ENCODE data around the gene ATP8A2.

Gene ATP8A2

DNA sequence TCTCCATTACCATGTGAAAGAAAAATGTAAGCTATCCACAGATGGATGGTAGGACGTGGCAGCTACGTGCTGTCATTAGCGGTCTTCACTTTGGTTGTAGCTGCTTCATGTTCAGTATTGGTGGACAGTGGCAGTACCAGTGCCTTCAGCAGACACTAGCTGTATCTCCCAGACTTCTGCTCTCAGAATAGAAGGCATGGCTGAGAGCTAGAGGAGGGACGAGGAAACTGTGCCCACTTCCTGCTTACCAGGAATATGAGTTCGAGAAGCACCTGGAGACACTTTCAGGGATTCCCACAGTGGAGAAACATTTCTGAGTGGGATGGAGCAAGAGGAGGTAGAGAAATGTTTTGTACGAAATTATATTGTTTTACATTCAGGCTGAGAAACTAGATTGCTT is 686.9 kb downstream of the ATP8A2 start:
- H3K9me3 ChIP-seq (replicated peaks; ENCODE audit: insufficient read depth, low read length) = no peaks in the 10 kb centered on the region
- H3K4me1 ChIP-seq (ENCODE audit: low read length) = no peaks in the 10 kb centered on the region
- no peak overlapping the region for H2AFZ ChIP-seq (ENCODE audit: low read length)
- no peaks in the 10 kb centered on the region for H4K20me1 ChIP-seq (ENCODE audit: insufficient read depth, low read length)
- no peaks in the 10 kb centered on the region for H3F3A ChIP-seq (ENCODE audit: insufficient read depth, low read length)
- DNase-seq = no peak
- no peaks in the 10 kb centered on the region for H3K27me3 ChIP-seq (replicated peaks; ENCODE audit: insufficient read depth, low read length)
- H3K79me2 ChIP-seq (ENCODE audit: low read length) = no peaks in the 10 kb centered on the region
- no peak for TF ChIP-seq EZH2phosphoT487 (IDR thresholded peaks at IDR 0.05; ENCODE audit: low read length)
- TF ChIP-seq, protein P1, sequence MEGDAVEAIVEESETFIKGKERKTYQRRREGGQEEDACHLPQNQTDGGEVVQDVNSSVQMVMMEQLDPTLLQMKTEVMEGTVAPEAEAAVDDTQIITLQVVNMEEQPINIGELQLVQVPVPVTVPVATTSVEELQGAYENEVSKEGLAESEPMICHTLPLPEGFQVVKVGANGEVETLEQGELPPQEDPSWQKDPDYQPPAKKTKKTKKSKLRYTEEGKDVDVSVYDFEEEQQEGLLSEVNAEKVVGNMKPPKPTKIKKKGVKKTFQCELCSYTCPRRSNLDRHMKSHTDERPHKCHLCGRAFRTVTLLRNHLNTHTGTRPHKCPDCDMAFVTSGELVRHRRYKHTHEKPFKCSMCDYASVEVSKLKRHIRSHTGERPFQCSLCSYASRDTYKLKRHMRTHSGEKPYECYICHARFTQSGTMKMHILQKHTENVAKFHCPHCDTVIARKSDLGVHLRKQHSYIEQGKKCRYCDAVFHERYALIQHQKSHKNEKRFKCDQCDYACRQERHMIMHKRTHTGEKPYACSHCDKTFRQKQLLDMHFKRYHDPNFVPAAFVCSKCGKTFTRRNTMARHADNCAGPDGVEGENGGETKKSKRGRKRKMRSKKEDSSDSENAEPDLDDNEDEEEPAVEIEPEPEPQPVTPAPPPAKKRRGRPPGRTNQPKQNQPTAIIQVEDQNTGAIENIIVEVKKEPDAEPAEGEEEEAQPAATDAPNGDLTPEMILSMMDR (IDR thresholded peaks at IDR 0.05; ENCODE audit: low read length) = no peak
- TF ChIP-seq EZH2 (optimal IDR thresholded peaks at IDR 0.05; ENCODE audit: low read depth, low read length) = no peak
- H3K27ac ChIP-seq (ENCODE audit: low read length) = no peak overlapping the region
- no peaks in the 10 kb centered on the region for H3K36me3 ChIP-seq (replicated peaks; ENCODE audit: insufficient read depth, low read length)
- H3K4me3 ChIP-seq (ENCODE audit: low read length) = no peak overlapping the region
- H3K9ac ChIP-seq (ENCODE audit: low read length) = no peak overlapping the region
- H3K4me2 ChIP-seq (ENCODE audit: low read depth, low read length) = no peak overlapping the region
- H3K9me2 ChIP-seq (replicated peaks; ENCODE audit: insufficient read depth, low read length) = no peaks in the 10 kb centered on the region

DNA sequence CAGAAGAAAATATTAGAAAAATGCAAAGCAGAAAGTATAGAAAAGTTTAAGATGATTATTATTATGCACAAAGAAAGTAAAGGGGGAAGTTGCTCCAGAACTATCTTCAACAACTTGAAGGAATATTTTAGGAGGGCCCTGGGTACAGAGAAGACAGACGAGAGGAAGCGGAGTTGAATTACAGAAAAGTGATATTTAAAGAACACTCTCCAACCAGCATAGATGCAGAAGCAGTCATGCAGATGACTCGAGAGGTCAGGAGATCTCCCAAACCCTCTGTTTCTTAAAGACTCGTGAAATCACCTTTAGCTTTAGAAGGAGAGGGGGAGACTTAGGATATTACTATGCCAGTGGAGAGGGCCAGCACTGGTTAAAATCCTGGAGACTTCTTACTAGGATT is 688.6 kb downstream of the ATP8A2 start:
- no peak overlapping the region for H3K4me2 ChIP-seq (ENCODE audit: low read depth, low read length)
- H3K27me3 ChIP-seq (replicated peaks; ENCODE audit: insufficient read depth, low read length) = no peaks in the 10 kb centered on the region
- H3K9ac ChIP-seq (ENCODE audit: low read length) = no peak overlapping the region
- no peak for DNase-seq
- no peaks in the 10 kb centered on the region for H3K4me1 ChIP-seq (ENCODE audit: low read length)
- H3K4me3 ChIP-seq (ENCODE audit: low read length) = no peak overlapping the region
- no peaks in the 10 kb centered on the region for H3K9me2 ChIP-seq (replicated peaks; ENCODE audit: insufficient read depth, low read length)
- no peaks in the 10 kb centered on the region for H3F3A ChIP-seq (ENCODE audit: insufficient read depth, low read length)
- no peak overlapping the region for H3K27ac ChIP-seq (ENCODE audit: low read length)
- TF ChIP-seq EZH2phosphoT487 (IDR thresholded peaks at IDR 0.05; ENCODE audit: low read length) = no peak
- TF ChIP-seq EZH2 (optimal IDR thresholded peaks at IDR 0.05; ENCODE audit: low read depth, low read length) = no peak
- TF ChIP-seq, protein P1 (IDR thresholded peaks at IDR 0.05; ENCODE audit: low read length) = no peak
- H2AFZ ChIP-seq (ENCODE audit: low read length) = no peak overlapping the region
- H3K79me2 ChIP-seq (ENCODE audit: low read length) = no peaks in the 10 kb centered on the region
- H3K36me3 ChIP-seq (replicated peaks; ENCODE audit: insufficient read depth, low read length) = no peaks in the 10 kb centered on the region
- no peaks in the 10 kb centered on the region for H3K9me3 ChIP-seq (replicated peaks; ENCODE audit: insufficient read depth, low read length)
- H4K20me1 ChIP-seq (ENCODE audit: insufficient read depth, low read length) = no peaks in the 10 kb centered on the region

DNA sequence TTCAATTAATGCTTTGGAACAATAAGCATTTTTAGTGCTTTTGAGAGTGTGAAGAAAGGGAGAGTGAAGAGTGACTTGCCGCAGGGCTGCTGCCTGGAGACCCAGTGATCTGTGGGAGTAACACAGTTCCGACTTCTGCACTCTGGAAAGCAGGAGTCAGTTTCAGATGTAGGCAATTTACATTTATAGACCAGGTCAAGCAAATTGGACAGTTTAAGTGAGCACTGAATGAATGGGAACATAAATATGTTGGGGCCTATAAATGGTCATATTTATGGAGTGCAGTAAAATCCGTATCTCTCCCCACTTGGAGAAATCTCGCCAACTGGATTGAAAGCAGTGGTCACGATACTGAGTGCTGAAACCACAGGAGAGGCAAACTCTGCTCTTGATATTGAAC is 689.5 kb downstream of the ATP8A2 start:
- no peaks in the 10 kb centered on the region for H3K9me2 ChIP-seq (replicated peaks; ENCODE audit: insufficient read depth, low read length)
- no peaks in the 10 kb centered on the region for H3K36me3 ChIP-seq (replicated peaks; ENCODE audit: insufficient read depth, low read length)
- no peak overlapping the region for H3K4me3 ChIP-seq (ENCODE audit: low read length)
- no peaks in the 10 kb centered on the region for H3K4me1 ChIP-seq (ENCODE audit: low read length)
- H3K27me3 ChIP-seq (replicated peaks; ENCODE audit: insufficient read depth, low read length) = no peaks in the 10 kb centered on the region
- no peaks in the 10 kb centered on the region for H3F3A ChIP-seq (ENCODE audit: insufficient read depth, low read length)
- no peak overlapping the region for H3K4me2 ChIP-seq (ENCODE audit: low read depth, low read length)
- TF ChIP-seq, protein P1 (IDR thresholded peaks at IDR 0.05; ENCODE audit: low read length) = no peak
- no peak for TF ChIP-seq EZH2phosphoT487 (IDR thresholded peaks at IDR 0.05; ENCODE audit: low read length)
- no peak for TF ChIP-seq EZH2 (optimal IDR thresholded peaks at IDR 0.05; ENCODE audit: low read depth, low read length)
- H3K9ac ChIP-seq (ENCODE audit: low read length) = no peak overlapping the region
- no peaks in the 10 kb centered on the region for H3K9me3 ChIP-seq (replicated peaks; ENCODE audit: insufficient read depth, low read length)
- no peaks in the 10 kb centered on the region for H4K20me1 ChIP-seq (ENCODE audit: insufficient read depth, low read length)
- no peaks in the 10 kb centered on the region for H3K79me2 ChIP-seq (ENCODE audit: low read length)
- no peak overlapping the region for H3K27ac ChIP-seq (ENCODE audit: low read length)
- H2AFZ ChIP-seq (ENCODE audit: low read length) = no peak overlapping the region
- DNase-seq = no peak

All from MM.1S (cell line).